ENCODE measurements around the gene METTL27.
"Not testable (repeated sequence)": the region's sequence is repeated elsewhere in the genome, so short reads cannot be mapped to it uniquely, and the experiment has no call there.

Gene METTL27

DNA sequence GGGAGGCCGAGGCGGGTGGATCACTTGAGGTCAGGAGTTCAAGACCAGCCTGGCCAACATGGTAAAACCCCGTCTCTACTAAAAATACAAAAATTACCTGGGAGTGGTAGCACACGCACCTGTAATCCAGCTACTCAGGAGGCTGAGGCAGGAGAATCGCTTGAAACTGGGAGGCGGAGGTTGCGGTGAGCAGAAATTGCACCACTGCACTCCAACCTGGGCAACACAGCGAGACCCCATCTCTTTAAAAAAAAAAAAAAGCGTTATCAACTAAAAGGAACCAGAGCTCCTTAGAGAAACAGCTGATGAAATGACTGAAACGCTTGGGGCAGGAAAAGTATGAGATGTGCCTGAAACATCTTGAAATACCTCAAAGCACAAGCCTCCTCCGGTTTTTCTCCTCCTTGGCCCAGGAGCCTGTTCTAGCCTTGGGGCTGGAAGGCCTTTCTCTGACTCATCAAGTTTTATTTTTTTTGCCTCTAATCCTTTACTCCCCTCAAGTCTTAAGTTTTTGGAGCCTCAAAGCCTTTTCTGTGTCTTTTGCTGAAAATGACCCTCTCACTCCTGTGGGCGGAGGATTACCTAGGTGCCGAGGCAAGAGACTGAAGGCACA, 2.6 kb upstream of the METTL27 start:
- TF ChIP-seq TAF1 (IDR thresholded peaks at IDR 0.05; ENCODE audit: borderline replicate concordance, low read depth, low read length) = no peak
- no peak for TF ChIP-seq POLR2AphosphoS5 (IDR thresholded peaks at IDR 0.05; ENCODE audit: low read depth, low read length)
- TF ChIP-seq POLR2A (IDR thresholded peaks at IDR 0.05; ENCODE audit: low read depth, low read length) = no peak
- FAIRE-seq = no peak
- no peak for DNase-seq (ENCODE audit: insufficient read length)

- FAIRE-seq = no peak
- no peak for TF ChIP-seq POLR2A (IDR thresholded peaks at IDR 0.05; ENCODE audit: low read depth, low read length)
- no peak for TF ChIP-seq TAF1 (IDR thresholded peaks at IDR 0.05; ENCODE audit: borderline replicate concordance, low read depth, low read length)
- TF ChIP-seq POLR2AphosphoS5 (IDR thresholded peaks at IDR 0.05; ENCODE audit: low read depth, low read length) = no peak
- DNase-seq (ENCODE audit: insufficient read length) = no peak
These were observed 1.8 kb upstream of the METTL27 start for GRCh38 chr7:73844131-73844547.

DNA sequence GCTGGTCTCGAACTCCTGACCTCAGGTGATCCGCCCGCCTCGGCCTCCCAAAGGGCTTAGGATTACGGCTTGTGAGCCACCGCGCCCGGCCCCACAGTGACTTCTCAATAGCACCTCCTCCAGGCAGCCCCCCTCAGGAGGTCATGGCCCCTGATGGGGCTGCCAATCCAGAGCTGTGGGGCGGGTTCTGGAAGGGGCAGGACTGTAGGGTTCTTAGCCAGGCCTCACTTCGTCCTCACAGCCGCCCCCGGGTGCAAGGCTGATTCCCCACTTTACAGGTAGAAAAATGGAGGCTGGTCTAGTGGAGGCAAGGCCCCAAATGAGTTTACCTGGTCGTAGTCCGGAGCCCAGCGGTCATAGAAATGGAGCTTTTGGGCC, 638 bp downstream of the METTL27 start:
- TF ChIP-seq TAF1 (IDR thresholded peaks at IDR 0.05; ENCODE audit: borderline replicate concordance, low read depth, low read length) = no peak
- no peak for TF ChIP-seq POLR2A (IDR thresholded peaks at IDR 0.05; ENCODE audit: low read depth, low read length)
- no peak for TF ChIP-seq POLR2AphosphoS5 (IDR thresholded peaks at IDR 0.05; ENCODE audit: low read depth, low read length)
- FAIRE-seq (no peak), DNase-seq (ENCODE audit: insufficient read length) (no peak)

DNA sequence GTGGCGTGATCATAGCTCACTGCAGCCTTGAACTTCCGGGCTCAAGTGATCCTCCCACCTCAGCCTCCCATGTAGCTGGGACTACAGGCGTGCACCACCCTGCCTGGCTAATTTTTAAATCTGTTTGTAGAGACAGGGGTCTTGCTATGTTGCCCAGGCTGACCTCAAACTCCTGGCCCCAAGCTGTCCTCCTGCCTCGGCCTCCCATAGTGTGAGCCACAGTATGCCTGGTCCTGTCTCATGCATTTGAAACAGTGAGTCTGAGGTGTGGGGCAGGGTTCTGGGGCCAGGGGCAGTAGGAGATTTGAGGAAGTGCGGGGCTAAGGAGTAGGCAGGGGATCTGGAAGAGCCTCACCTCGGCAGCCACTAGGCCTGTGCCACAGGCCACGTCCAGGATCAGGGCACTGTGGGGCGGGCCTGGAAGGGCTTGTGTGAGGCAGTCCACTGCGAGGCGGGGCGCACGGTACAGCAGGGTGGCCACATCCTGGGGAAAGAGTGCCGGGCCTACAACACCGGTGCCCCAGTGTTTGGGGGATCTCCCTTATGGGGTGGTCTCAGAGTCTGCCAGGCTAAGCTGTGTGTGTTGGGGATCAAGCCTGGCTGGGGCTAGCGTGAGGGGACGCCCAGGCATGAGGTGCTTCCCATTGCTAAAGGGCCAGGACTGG, 1.5 kb downstream of the METTL27 start:
- TF ChIP-seq POLR2A (IDR thresholded peaks at IDR 0.05; ENCODE audit: low read depth, low read length) = no peak
- no peak for TF ChIP-seq POLR2AphosphoS5 (IDR thresholded peaks at IDR 0.05; ENCODE audit: low read depth, low read length)
- no peak for TF ChIP-seq TAF1 (IDR thresholded peaks at IDR 0.05; ENCODE audit: borderline replicate concordance, low read depth, low read length)
- FAIRE-seq (no peak), DNase-seq (ENCODE audit: insufficient read length) (no peak)

DNA sequence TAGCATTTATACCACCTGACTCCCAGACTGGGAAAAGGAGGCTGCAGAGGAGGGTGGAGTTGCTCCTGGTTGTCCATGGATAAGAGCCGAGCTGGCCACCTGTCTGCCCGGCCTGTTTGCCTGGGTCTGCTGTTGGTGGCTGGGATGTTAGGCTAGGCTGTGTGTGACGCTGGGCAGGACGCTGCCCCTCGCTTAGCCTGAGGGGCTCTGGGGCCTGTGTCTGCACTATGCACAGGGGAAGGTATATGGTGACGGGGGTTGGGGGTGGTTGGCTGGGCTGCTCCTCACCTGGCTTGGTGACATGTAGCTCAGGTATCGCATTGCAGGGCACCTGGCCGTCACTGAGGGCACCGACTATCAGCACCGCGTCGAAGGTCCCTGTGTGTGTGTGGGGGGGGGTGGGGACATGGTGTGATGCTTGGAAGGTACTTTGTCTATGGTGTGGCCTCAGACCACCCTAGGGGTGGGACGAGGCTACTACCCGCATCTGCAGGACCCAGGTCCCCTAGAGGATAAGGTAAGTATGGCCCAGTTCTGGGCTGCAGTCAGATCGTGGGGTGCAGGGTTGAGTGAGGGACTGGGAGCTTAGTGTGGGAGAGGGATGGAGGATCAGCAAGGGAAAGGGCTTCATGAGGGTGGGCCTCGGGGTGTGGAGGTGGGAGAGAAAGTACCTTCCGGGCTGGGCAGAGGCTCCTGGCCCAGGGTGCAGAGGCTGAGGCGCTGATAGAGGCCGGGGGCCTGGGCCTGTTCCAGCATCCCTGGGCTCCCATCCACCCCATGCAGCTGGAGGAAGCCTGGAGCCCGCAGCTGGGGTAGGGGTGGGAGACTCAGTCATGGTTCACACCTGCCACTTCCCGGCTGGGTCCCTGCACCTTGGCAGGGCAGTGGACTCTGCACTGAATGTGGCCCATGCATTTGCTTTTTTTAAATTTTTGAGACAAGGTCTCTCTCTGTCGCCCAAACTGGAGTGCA, 2.3 kb downstream of the METTL27 start:
- FAIRE-seq (no peak), DNase-seq (ENCODE audit: insufficient read length) (no peak)
- no peak for TF ChIP-seq TAF1 (IDR thresholded peaks at IDR 0.05; ENCODE audit: borderline replicate concordance, low read depth, low read length)
- no peak for TF ChIP-seq POLR2AphosphoS5 (IDR thresholded peaks at IDR 0.05; ENCODE audit: low read depth, low read length)

GRCh38 chr7:73839290-73839689, 3.0 kb downstream of the METTL27 start:
- no peak for TF ChIP-seq POLR2AphosphoS5 (IDR thresholded peaks at IDR 0.05; ENCODE audit: low read depth, low read length)
- no peak for TF ChIP-seq POLR2A (IDR thresholded peaks at IDR 0.05; ENCODE audit: low read depth, low read length)
- TF ChIP-seq TAF1 (IDR thresholded peaks at IDR 0.05; ENCODE audit: borderline replicate concordance, low read depth, low read length) = no peak
- FAIRE-seq (no peak), DNase-seq (ENCODE audit: insufficient read length) (no peak)

- no peak for DNase-seq (ENCODE audit: insufficient read length)
- TF ChIP-seq POLR2AphosphoS5 (IDR thresholded peaks at IDR 0.05; ENCODE audit: low read depth, low read length) = no peak
- no peak for TF ChIP-seq TAF1 (IDR thresholded peaks at IDR 0.05; ENCODE audit: borderline replicate concordance, low read depth, low read length)
- no peak for TF ChIP-seq POLR2A (IDR thresholded peaks at IDR 0.05; ENCODE audit: low read depth, low read length)
- FAIRE-seq = no peak
These were observed 3.7 kb downstream of the METTL27 start for GRCh38 chr7:73838642-73839041.

DNA sequence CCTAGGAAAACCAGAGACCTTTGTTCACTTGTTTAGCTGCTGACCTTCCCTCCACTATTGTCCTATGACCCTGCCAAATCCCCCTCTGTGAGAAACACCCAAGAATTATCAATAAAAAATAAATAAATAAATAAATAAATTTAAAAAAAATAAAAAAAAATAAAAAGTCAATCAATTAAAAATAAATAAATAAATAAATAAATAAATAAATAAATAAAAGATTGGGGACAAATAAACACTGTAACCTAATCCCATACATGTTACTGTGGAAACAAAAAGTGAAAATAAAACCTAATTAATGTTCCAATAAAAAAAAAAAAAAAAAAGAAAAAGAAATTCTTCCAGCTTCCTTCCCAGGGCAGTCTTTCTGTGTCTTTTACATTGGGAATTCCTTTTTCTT, 5.1 kb downstream of the METTL27 start:
- FAIRE-seq; DNase-seq (ENCODE audit: insufficient read length): not testable (repeated sequence)

DNA sequence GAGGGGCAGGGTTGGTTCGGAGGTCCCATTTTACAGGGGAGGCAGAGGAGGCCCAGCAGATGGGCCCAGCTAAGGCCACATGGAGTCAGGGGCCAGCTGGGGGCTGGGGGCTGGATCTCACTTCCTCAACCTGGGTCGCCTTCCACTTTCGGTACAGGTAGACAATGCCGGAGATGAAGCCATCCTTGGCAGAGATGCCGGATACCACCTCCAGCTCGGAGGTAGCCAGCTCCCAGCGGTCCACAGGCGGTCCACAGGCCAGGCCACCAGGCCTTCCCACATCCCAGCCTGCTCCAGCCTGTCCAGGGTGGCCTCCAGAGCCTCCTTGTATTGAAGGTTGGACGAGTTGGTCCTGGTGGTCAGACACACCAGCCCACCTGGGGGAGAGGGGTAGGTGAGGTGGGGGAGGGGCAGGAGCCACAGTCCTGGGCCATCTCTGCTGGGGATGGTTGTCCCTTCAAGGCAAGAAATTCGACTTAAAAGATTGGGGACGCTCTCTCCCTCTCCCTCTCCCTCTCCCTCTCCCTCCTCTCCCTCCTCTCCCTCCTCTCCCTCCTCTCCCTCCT, 7.6 kb downstream of the METTL27 start:
- no peak for TF ChIP-seq POLR2A (IDR thresholded peaks at IDR 0.05; ENCODE audit: low read depth, low read length)
- no peak for TF ChIP-seq POLR2AphosphoS5 (IDR thresholded peaks at IDR 0.05; ENCODE audit: low read depth, low read length)
- no peak for TF ChIP-seq TAF1 (IDR thresholded peaks at IDR 0.05; ENCODE audit: borderline replicate concordance, low read depth, low read length)
- no peak for DNase-seq (ENCODE audit: insufficient read length)
- FAIRE-seq = no peak

DNA sequence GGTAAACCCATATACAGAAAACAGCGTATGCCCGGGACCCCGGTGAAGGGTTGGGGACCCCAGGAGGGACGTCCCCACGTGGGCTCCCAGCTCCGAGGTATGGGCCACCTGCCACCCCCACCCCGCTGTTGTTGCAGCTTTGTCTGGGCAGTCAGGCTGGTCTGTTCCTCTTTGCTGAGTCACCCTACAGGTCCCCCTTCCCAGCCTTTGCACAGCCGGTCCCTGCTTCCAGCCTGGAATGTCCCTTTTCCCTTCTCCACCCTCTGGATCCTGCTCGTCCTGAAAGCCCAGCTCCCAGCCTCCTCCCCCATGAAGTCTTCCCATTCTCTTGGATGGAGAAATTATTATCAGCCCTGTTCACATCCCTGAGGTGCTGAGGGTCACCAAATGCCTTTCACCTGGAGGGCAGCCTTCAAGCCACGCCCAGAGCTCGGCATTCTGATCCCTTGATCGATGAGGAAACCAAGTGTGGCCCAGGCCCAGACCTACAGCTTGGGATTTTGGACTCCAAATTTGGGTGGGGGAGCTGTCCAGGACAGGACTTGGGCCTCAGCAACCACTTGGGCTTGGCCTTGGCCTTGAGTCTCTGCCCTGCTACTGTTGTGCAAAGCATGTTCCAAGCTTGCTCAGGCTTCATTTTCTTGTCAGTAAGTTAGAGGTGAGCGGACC, 8.9 kb downstream of the METTL27 start:
- TF ChIP-seq TAF1 (IDR thresholded peaks at IDR 0.05; ENCODE audit: borderline replicate concordance, low read depth, low read length) (no peak), POLR2A (IDR thresholded peaks at IDR 0.05; ENCODE audit: low read depth, low read length) (no peak), POLR2AphosphoS5 (IDR thresholded peaks at IDR 0.05; ENCODE audit: low read depth, low read length) (no peak)
- no peak for DNase-seq (ENCODE audit: insufficient read length)
- no peak for FAIRE-seq

DNA sequence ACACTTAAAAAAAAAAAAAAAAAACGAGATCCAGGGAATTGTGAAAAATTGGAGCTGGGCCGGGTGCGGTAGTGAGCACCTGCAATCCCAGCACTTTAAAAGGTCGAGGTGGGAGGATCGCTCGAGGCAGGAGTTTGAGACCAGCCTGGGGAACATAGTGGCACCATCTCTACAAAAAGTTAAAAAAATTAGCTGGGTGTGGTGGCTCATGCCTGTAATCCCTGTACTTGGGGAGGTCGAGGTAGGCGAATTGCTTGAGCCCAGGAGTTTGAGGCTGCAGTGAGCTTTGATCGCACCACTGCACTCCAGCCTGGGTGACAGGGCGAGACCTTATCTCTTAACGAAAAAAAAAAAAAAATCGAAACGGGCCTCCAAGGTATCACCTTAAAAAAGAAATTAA, 9.5 kb downstream of the METTL27 start:
- FAIRE-seq (no peak), DNase-seq (ENCODE audit: insufficient read length) (no peak)
- TF ChIP-seq TAF1 (IDR thresholded peaks at IDR 0.05; ENCODE audit: borderline replicate concordance, low read depth, low read length) (no peak), POLR2A (IDR thresholded peaks at IDR 0.05; ENCODE audit: low read depth, low read length) (no peak), POLR2AphosphoS5 (IDR thresholded peaks at IDR 0.05; ENCODE audit: low read depth, low read length) (no peak)

Measured in GM12892 (cell line).